Activated T-helper 1 cell treated with anti-CD3 and anti-CD28 coated beads, Interleukin-12 subunit alpha, Interleukin-12 subunit beta, Interleukin-2, Interleukin-4 antibody, amounts not matched to agents 30 ng/mL and 10 ng/mL and 1 ng/mL, durations not matched to agents 14 hours and 24 hours and 36 hours (primary cell): ENCODE measurements around the gene CGA. TPM values are rescaled to one million over a fixed set of nuclear protein-coding genes. Genes with fewer than 3 reads are reported as not detected.

Experiments used
- DNase-seq: peaks from one replicate; pipeline ENCODE4 v3.0.0; 2021; ENCODE audit warnings: low spot score
- H3K27ac Mint-ChIP-seq: one replicate; pipeline ENCODE4 v1.8.0; 2021; ENCODE audit warnings: mild to moderate bottlenecking, mixed read lengths
- H3K27me3 Mint-ChIP-seq: one replicate; pipeline ENCODE4 v1.8.0; 2022; ENCODE audit warnings: mild to moderate bottlenecking, moderate library complexity, mixed read lengths; ENCODE audit not compliant: insufficient read depth
- H3K36me3 Mint-ChIP-seq: one replicate; pipeline ENCODE4 v1.8.0; 2021; ENCODE audit warnings: low read depth, mixed read lengths
- H3K4me1 Mint-ChIP-seq: one replicate; pipeline ENCODE4 v1.8.0; 2021; ENCODE audit warnings: low read depth, mixed read lengths
- H3K4me3 Mint-ChIP-seq: one replicate; pipeline ENCODE4 v1.8.0; 2021; ENCODE audit warnings: mild to moderate bottlenecking, moderate library complexity, mixed read lengths
- H3K9me3 Mint-ChIP-seq: one replicate; pipeline ENCODE4 v1.8.0; 2021; ENCODE audit warnings: mixed read lengths
- intact Hi-C: fragments of 100-400 bp; cut with micrococcal nuclease; formaldehyde crosslinking; loops from one replicate; pipeline ENCODE4 v1.15.1; 2024
- total RNA-seq: library from RNA; stranded (reverse); gene quantifications from 2 replicates; pipeline ENCODE4 v1.2.3, GENCODE V29; 2022

CGA gene
- total RNA-seq, 1 donor from 2014 or later: not detected

DNA sequence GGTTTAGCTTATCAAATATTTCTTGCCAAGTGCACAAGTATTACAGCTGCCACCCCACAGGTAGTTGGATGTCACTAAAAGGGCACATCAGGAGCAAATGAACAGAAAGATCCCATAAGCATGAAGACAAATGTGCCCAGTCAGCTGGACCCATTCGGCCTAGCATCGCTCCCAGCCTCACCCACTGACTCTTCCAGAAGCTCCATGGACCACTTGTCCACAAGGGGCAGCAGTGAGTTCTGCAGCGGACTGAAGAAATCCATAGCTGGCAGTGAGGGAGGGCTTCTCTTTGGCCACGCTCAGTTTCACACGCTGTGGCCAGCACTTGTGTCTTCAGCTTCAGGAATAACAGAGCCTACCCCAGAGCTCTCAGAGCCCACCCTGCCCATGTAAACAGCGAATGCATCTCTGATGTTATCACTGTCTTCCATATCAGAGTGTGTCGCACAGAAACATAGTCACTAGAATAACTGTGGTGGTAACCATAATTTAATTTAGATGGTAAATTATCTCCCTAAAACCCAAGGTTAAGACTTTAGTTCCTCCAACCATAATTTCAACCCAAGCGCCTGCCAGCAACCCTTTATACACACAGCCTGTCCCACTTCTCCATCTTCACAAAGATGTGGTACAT lies 15.8 kb downstream of the CGA start:
- intact Hi-C loops: no loop called here
- Mint-ChIP-seq H3K9me3 (no peaks in the 10 kb centered on the region), H3K4me3 (no peak overlapping the region), H3K36me3 (no peaks in the 10 kb centered on the region), H3K4me1 (no peaks in the 10 kb centered on the region), H3K27me3 (peaks cover 24% of the 10 kb centered on the region), H3K27ac (no peak overlapping the region)
- peak; percentile 28 for DNase-seq

- no peak for DNase-seq
- Mint-ChIP-seq H3K4me1 (no peaks in the 10 kb centered on the region), H3K4me3 (no peak overlapping the region), H3K9me3 (no peaks in the 10 kb centered on the region), H3K27me3 (peaks cover under 1% of the 10 kb centered on the region), H3K36me3 (no peaks in the 10 kb centered on the region), H3K27ac (no peak overlapping the region)
- intact Hi-C loops: no loop called here
These were observed 19.7 kb downstream of the CGA start for GRCh38 chr6:87075168-87075567.

DNA sequence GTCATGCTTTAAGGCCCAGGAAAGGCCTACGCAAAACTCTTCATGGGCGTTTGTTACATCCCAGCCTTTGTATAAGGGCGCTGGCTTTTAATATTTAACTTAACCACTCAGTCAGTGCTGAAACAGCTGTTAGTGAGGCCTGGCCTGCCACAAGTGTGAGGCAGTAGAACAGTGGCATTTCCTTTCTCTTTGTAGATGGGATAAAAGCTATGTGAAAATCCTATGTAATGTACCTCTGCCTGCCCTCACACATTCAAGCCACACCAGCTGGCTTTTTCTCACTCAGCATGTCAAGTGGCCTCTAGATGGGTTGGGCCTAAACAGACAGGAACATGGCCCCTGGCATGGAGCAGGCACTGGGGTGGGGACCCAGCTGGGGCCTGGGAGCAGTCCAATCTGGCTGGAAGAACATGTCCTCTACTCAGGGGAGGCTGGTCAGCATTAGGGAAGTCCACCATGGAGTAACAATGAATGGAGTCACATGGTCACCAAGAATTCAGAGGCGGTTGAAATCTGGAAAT lies 20.7 kb downstream of the CGA start:
- Mint-ChIP-seq H3K36me3 (no peaks in the 10 kb centered on the region), H3K9me3 (no peaks in the 10 kb centered on the region), H3K4me1 (no peaks in the 10 kb centered on the region), H3K27ac (no peak overlapping the region), H3K27me3 (peaks cover 3% of the 10 kb centered on the region), H3K4me3 (no peak overlapping the region)
- intact Hi-C loops: no loop called here
- no peak for DNase-seq

- H3K9me3 Mint-ChIP-seq: no peaks in the 10 kb centered on the region
- H3K27ac Mint-ChIP-seq: no peak overlapping the region
- no peak for DNase-seq
- H3K4me3 Mint-ChIP-seq: no peak overlapping the region
- H3K27me3 Mint-ChIP-seq: peaks cover 8% of the 10 kb centered on the region
- no peaks in the 10 kb centered on the region for H3K4me1 Mint-ChIP-seq
- no peaks in the 10 kb centered on the region for H3K36me3 Mint-ChIP-seq
- intact Hi-C loops: no loop called here
These were observed 23.2 kb downstream of the CGA start for GRCh38 chr6:87071683-87072082.

GRCh38 chr6:87070741-87071140 lies 24.2 kb downstream of the CGA start:
- no peak overlapping the region for H3K27ac Mint-ChIP-seq
- H3K4me1 Mint-ChIP-seq: no peaks in the 10 kb centered on the region
- peaks cover 8% of the 10 kb centered on the region for H3K27me3 Mint-ChIP-seq
- no peak overlapping the region for H3K4me3 Mint-ChIP-seq
- intact Hi-C loops: no loop called here
- no peaks in the 10 kb centered on the region for H3K9me3 Mint-ChIP-seq
- DNase-seq: no peak
- no peaks in the 10 kb centered on the region for H3K36me3 Mint-ChIP-seq

GRCh38 chr6:87068795-87069194 lies 26.1 kb downstream of the CGA start:
- Mint-ChIP-seq H3K4me3 (no peak overlapping the region), H3K36me3 (no peaks in the 10 kb centered on the region), H3K4me1 (no peaks in the 10 kb centered on the region), H3K27me3 (peaks cover 8% of the 10 kb centered on the region), H3K9me3 (no peaks in the 10 kb centered on the region), H3K27ac (no peak overlapping the region)
- intact Hi-C loops: loop anchor here (5.0 to 10.0 kb wide), 2 partner anchors 326 to 1804 kb away; no protein-coding TSS in a partner anchor
- no peak for DNase-seq

- no peak overlapping the region for H3K27ac Mint-ChIP-seq
- no peaks in the 10 kb centered on the region for H3K9me3 Mint-ChIP-seq
- DNase-seq: no peak
- H3K4me1 Mint-ChIP-seq: no peaks in the 10 kb centered on the region
- H3K4me3 Mint-ChIP-seq: no peak overlapping the region
- intact Hi-C loops: loop anchor here (1.0 to 10.0 kb wide), 3 partner anchors 171 to 1806 kb away; no protein-coding TSS in a partner anchor
- H3K27me3 Mint-ChIP-seq: peaks cover 10% of the 10 kb centered on the region
- no peaks in the 10 kb centered on the region for H3K36me3 Mint-ChIP-seq
These were observed 28.2 kb downstream of the CGA start for GRCh38 chr6:87066449-87067333.

- Mint-ChIP-seq H3K4me3 (no peak overlapping the region), H3K9me3 (no peaks in the 10 kb centered on the region), H3K36me3 (no peaks in the 10 kb centered on the region), H3K27me3 (peaks cover 11% of the 10 kb centered on the region), H3K4me1 (no peaks in the 10 kb centered on the region), H3K27ac (no peak overlapping the region)
- intact Hi-C loops: loop anchor here (5.0 to 10.0 kb wide), 2 partner anchors 330 to 1807 kb away; no protein-coding TSS in a partner anchor
- DNase-seq: no peak
These were observed 29.8 kb downstream of the CGA start for GRCh38 chr6:87065117-87065516.

GRCh38 chr6:87059943-87060342 lies 35.0 kb downstream of the CGA start:
- H3K36me3 Mint-ChIP-seq: no peaks in the 10 kb centered on the region
- H3K4me1 Mint-ChIP-seq: no peaks in the 10 kb centered on the region
- H3K9me3 Mint-ChIP-seq: no peaks in the 10 kb centered on the region
- no peak overlapping the region for H3K27ac Mint-ChIP-seq
- no peak overlapping the region for H3K4me3 Mint-ChIP-seq
- DNase-seq: no peak
- peaks cover 8% of the 10 kb centered on the region for H3K27me3 Mint-ChIP-seq
- intact Hi-C loops: loop anchor here (10.0 kb wide), 1 partner anchor 335 kb away; no protein-coding TSS in a partner anchor

GRCh38 chr6:87054143-87054833 lies 40.6 kb downstream of the CGA start:
- Mint-ChIP-seq H3K27ac (no peak overlapping the region), H3K36me3 (no peaks in the 10 kb centered on the region), H3K9me3 (no peaks in the 10 kb centered on the region), H3K27me3 (peaks cover 12% of the 10 kb centered on the region), H3K4me1 (no peaks in the 10 kb centered on the region), H3K4me3 (no peak overlapping the region)
- intact Hi-C loops: no loop called here
- no peak for DNase-seq

DNA sequence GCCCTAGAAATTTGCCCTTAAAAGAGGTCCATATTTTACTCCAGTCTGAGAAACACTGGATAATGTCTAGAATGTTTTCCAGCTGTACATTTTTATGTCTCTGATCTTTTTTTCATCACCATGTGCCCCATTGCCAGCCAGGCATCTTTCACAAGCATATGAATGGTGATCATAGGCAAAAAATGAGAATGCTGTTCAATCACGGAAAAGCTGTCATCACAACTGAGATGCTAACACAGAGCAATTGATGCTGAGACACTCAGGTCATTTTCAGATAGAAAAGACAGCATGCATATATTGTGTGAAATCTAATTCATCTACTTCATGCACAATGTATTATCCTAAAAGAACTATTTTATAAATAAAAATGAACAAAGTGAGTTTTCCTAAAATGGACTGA lies 41.6 kb downstream of the CGA start:
- Mint-ChIP-seq H3K36me3 (no peaks in the 10 kb centered on the region), H3K4me3 (no peak overlapping the region), H3K4me1 (no peaks in the 10 kb centered on the region), H3K27me3 (peaks cover 12% of the 10 kb centered on the region), H3K9me3 (no peaks in the 10 kb centered on the region), H3K27ac (no peak overlapping the region)
- no peak for DNase-seq
- intact Hi-C loops: no loop called here

DNA sequence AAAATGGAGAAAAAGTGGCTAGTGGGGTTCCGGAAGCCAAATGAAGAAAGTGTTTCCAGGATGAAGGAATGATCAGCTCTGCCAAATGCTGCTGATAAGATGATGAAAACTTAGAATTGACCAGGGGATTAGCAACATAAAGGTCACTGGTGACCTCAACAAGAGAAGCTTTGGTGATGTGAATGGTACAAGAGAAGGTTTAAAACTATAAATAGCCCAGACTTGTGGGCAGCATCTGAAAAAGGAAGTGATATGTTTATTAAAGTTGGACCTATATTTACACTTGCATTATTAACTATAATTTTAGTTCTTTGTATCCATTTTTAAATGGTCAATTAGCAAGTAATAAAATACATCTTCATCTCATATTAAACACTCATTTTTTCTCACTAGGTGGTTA lies 45.1 kb downstream of the CGA start:
- Mint-ChIP-seq H3K9me3 (no peaks in the 10 kb centered on the region), H3K27me3 (peaks cover 6% of the 10 kb centered on the region), H3K4me3 (no peak overlapping the region), H3K27ac (no peak overlapping the region), H3K4me1 (no peaks in the 10 kb centered on the region), H3K36me3 (no peaks in the 10 kb centered on the region)
- DNase-seq: no peak
- intact Hi-C loops: no loop called here
